GM23338 (cell line): Measurements from ENCODE around the gene MASP2. TPM values are rescaled to one million over a fixed set of nuclear protein-coding genes. Genes with fewer than 3 reads are reported as not detected.
A peak's percentile ranks its signal among the peaks of the same experiment; 100 is the strongest.

Experiments
- ATAC-seq: fragments of 200-7000 bp; cut with Tn5 transposase; 3 replicates; pipeline ENCODE4 v1.9.1; 2020
- DNase-seq: peaks from one replicate; pipeline ENCODE4 v3.0.0-alpha.2; 2015; ENCODE audit warnings: low spot score
- H2AFZ ChIP-seq: fragments of 200-600 bp; sonication (generic); 2 replicates; pipeline ENCODE4 v1.8.0; 2016; ENCODE audit warnings: antibody characterized with exemption, mild to moderate bottlenecking, moderate library complexity
- H3F3A ChIP-seq: fragments of 200-600 bp; sonication (generic); replicated peaks from 2 replicates; pipeline ENCODE4 v1.8.0; 2017; ENCODE audit warnings: antibody characterized with exemption, mixed run types, low read depth
- H3K27ac ChIP-seq: fragments of 200-600 bp; sonication (generic); 2 replicates; pipeline ENCODE4 v1.6.1; 2016; ENCODE audit warnings: low read depth
- H3K27me3 ChIP-seq: fragments of 200-600 bp; sonication (generic); 2 replicates; pipeline ENCODE4 v1.8.0; 2016; ENCODE audit warnings: mild to moderate bottlenecking, mixed run types, moderate library complexity; ENCODE audit not compliant: insufficient read depth
- H3K36me3 ChIP-seq: fragments of 200-600 bp; sonication (generic); 2 replicates; pipeline ENCODE4 v1.8.0; 2016; ENCODE audit warnings: mild to moderate bottlenecking; ENCODE audit not compliant: insufficient read depth
- H3K4me1 ChIP-seq: fragments of 200-600 bp; sonication (generic); 2 replicates; pipeline ENCODE4 v1.8.0; 2016; ENCODE audit warnings: mild to moderate bottlenecking, moderate library complexity; ENCODE audit not compliant: insufficient read depth
- H3K4me2 ChIP-seq: fragments of 200-600 bp; sonication (generic); 2 replicates; pipeline ENCODE4 v1.7.1; 2017; ENCODE audit warnings: mixed run types
- H3K4me3 ChIP-seq: fragments of 200-600 bp; sonication (generic); 2 replicates; pipeline ENCODE4 v1.6.1; 2016; ENCODE audit warnings: mixed run types
- H3K79me2 ChIP-seq: fragments of 200-600 bp; sonication (generic); replicated peaks from 2 replicates; pipeline ENCODE4 v1.8.0; 2017; ENCODE audit warnings: mild to moderate bottlenecking; ENCODE audit not compliant: insufficient read depth
- H3K9me2 ChIP-seq: fragments of 200-600 bp; sonication (generic); 2 replicates; pipeline ENCODE4 v1.8.0; 2017; ENCODE audit not compliant: insufficient read depth
- H4K20me1 ChIP-seq: fragments of 200-600 bp; sonication (generic); replicated peaks from 2 replicates; pipeline ENCODE4 v1.8.0; 2017; ENCODE audit warnings: mild to moderate bottlenecking; ENCODE audit not compliant: insufficient read depth
- H3K27ac Mint-ChIP-seq: 2 replicates; pipeline ENCODE4 v1.8.0; 2020; ENCODE audit warnings: inconsistent platforms, mild to moderate bottlenecking, moderate library complexity, mixed read lengths
- H3K27me3 Mint-ChIP-seq: 3 replicates; pipeline ENCODE4 v1.8.0; 2022; ENCODE audit warnings: low read depth, mild to moderate bottlenecking, moderate library complexity, mixed read lengths, inconsistent platforms; ENCODE audit not compliant: insufficient read depth, poor library complexity
- H3K36me3 Mint-ChIP-seq: 3 replicates; pipeline ENCODE4 v1.8.0; 2021; ENCODE audit warnings: low read depth, mild to moderate bottlenecking, inconsistent platforms, moderate library complexity, mixed read lengths
- H3K4me1 Mint-ChIP-seq: 3 replicates; pipeline ENCODE4 v1.8.0; 2020; ENCODE audit warnings: mild to moderate bottlenecking, inconsistent platforms, mixed read lengths
- H3K4me3 Mint-ChIP-seq: 3 replicates; pipeline ENCODE4 v1.8.0; 2021; ENCODE audit warnings: moderate library complexity, mild to moderate bottlenecking, inconsistent platforms, mixed read lengths
- H3K9me3 Mint-ChIP-seq: 3 replicates; pipeline ENCODE4 v1.8.0; 2020; ENCODE audit warnings: moderate library complexity, mild to moderate bottlenecking, inconsistent platforms, mixed read lengths
- CREB1 ChIP-seq: fragments of 250-450 bp; sonication (Bioruptor Pico); IDR thresholded peaks from 2 replicates; pipeline ENCODE4 v1.5.0; 2020; ENCODE audit warnings: low read depth, mild to moderate bottlenecking, moderate library complexity
- CTCF ChIP-seq, 2 experiments: fragments of 200-600 bp in 1 of 2; sonication (generic) in 1 of 2; conservative IDR thresholded peaks; 2 replicates each; pipeline versions ENCODE4 v1.5.1 to v1.6.1; 2016 to 2017; ENCODE audit warnings: antibody characterized with exemption in 2 of 2, low read depth in 2 of 2, mild to moderate bottlenecking in 2 of 2, moderate library complexity in 1 of 2
- JUNB ChIP-seq: IDR thresholded peaks from one replicate; pipeline ENCODE4 v1.6.1; 2016; ENCODE audit warnings: antibody characterized with exemption; ENCODE audit not compliant: unreplicated experiment
- REST ChIP-seq: IDR thresholded peaks from one replicate; pipeline ENCODE4 v1.6.1; 2018; ENCODE audit warnings: antibody characterized with exemption; ENCODE audit not compliant: unreplicated experiment
- ZNF114 ChIP-seq: fragments of 250-450 bp; sonication (Bioruptor Pico); IDR thresholded peaks from 2 replicates; pipeline ENCODE4 v1.5.0; 2020; ENCODE audit warnings: mild to moderate bottlenecking, moderate library complexity
- polyA plus RNA-seq: library from polyadenylated mRNA; unstranded; fragments of >200 nt; fragmentation: Nextera tagmentation; extraction: Ambion mirVana; gene quantifications from 2 replicates; pipeline ENCODE4 v1.2.1, GENCODE V29; 2016
- total RNA-seq: library from RNA; depleted of rRNA; stranded (reverse); fragments of >200 nt; shearing (Covaris generic); gene quantifications from 2 replicates; pipeline ENCODE4 v1.2.3, GENCODE V29; 2014

The MASP2 gene
- total and polyA plus RNA-seq, 2 experiments from 2014 or later: 0.71 to 1.5 TPM

DNA sequence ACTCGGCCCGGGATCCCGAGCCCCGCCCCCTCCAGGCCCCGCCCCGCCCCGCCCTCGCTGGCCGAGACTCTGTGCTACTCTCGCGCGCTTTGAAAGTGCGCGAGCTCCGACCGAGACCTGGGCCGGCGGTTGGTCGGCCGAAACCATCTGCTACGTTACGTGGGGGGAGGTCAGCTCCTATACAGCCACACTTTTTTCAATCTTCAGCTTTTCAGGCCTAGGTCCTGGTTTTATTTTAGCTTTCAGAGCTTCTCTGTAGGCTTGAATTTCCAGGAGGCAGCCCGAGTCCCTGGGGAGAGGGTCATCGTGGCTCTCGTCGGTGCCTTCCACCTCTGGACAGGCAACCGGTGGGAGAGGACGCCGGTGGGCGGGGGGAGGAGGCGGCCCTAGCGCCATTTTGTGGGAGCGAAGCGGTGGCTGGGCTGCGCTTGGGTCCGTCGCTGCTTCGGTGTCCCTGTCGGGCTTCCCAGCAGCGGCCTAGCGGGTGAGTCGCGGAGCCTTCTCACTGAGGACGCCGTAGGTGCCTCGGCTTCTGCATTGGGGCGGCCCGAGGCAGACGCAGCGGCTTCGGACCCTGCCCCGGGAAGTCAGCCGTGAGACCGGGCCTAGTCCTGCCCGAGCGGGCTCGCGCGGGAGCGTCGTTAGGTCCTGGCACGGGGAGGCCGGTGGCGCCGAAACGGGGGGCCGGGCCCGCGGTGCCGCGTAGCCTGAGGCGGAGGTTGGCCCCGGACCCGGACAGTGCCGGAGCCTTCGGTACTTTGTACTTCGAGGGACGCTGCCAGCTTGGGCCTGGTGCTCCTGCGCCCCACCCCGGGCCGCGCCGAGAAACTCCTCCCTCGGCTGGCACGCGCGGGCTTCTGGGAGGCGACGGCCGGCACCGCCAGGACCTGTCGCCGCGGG is 34.5 kb downstream of the MASP2 start, which contains the start of gene TARDBP (continued):
- TF ChIP-seq CREB1 (CRISPR knock-in tag) (peak; percentile 56), REST (no peak)

DNA sequence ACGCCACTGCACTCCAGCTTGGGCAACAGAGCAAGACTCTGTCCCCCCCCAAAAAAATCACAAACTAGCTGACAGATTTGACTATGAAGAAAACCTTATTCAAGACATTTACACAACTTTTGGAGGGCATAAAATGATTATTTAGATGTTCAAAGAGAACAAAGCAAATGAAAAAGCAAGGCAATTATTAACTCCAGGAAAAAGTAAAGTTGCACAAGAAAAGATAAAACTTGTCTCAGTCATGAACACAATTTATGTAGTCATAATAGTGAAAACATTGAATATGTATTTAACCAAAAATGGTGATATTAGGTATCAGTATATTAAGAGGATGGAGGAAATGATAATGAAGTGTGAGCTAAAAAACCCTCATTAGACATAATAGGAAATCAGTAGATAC is 46.5 kb downstream of the MASP2 start:
- Mint-ChIP-seq H3K4me1 (no peaks in the 10 kb centered on the region), H3K27me3 (peaks cover 3% of the 10 kb centered on the region), H3K36me3 (no peaks in the 10 kb centered on the region), H3K9me3 (peaks cover 13% of the 10 kb centered on the region; the same call in 2 of the 3 replicates), H3K27ac (no peak overlapping the region), H3K4me3 (no peak overlapping the region)
- no peak overlapping the region for H3K27ac ChIP-seq
- H4K20me1 ChIP-seq: no peaks in the 10 kb centered on the region
- no peaks in the 10 kb centered on the region for H3K4me1 ChIP-seq
- no peak overlapping the region for H3K4me3 ChIP-seq
- H3F3A ChIP-seq: no peaks in the 10 kb centered on the region
- no peak overlapping the region for H3K4me2 ChIP-seq
- TF ChIP-seq JUNB: no peak
- TF ChIP-seq ZNF114 (CRISPR knock-in tag): no peak
- TF ChIP-seq CTCF (conservative IDR thresholded peaks at IDR 0.05; ENCODE audit: low read depth in 2 of 2): no peak
- TF ChIP-seq CREB1 (CRISPR knock-in tag): no peak
- H2AFZ ChIP-seq: no peak overlapping the region
- no peaks in the 10 kb centered on the region for H3K27me3 ChIP-seq
- H3K79me2 ChIP-seq: no peaks in the 10 kb centered on the region
- ATAC-seq: no peak
- no peaks in the 10 kb centered on the region for H3K9me2 ChIP-seq
- no peaks in the 10 kb centered on the region for H3K36me3 ChIP-seq
- no peak for DNase-seq

DNA sequence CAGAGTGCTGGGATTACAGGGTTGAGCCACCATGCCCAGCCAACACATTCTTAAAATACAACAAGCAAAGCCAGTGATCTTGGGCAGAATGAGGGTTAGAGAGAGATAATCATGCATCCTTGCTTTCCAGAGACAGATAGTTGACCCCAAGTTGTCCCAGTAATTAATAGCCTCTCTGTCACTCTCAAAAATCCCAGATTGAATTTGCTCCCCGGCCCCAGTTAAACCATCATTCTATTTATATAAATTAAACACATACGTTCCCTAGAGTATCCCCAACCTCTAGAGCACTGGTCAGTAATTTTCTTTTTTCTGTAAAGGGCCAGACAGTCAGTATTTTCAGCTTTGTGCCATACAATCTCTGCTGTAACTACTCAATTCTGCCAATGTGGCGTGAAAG is 50.9 kb downstream of the MASP2 start:
- H2AFZ ChIP-seq: no peak overlapping the region
- Mint-ChIP-seq H3K4me3 (no peak overlapping the region), H3K36me3 (no peaks in the 10 kb centered on the region), H3K27ac (no peak overlapping the region), H3K27me3 (no peaks in the 10 kb centered on the region), H3K4me1 (no peaks in the 10 kb centered on the region), H3K9me3 (peaks cover 13% of the 10 kb centered on the region; the same call in 2 of the 3 replicates)
- no peak for DNase-seq
- H3K4me2 ChIP-seq: no peak overlapping the region
- H3K4me1 ChIP-seq: no peaks in the 10 kb centered on the region
- no peak for ATAC-seq
- H3K36me3 ChIP-seq: no peaks in the 10 kb centered on the region
- no peak overlapping the region for H3K27ac ChIP-seq
- no peak overlapping the region for H3K4me3 ChIP-seq
- no peaks in the 10 kb centered on the region for H3K27me3 ChIP-seq
- no peaks in the 10 kb centered on the region for H3K9me2 ChIP-seq
- H4K20me1 ChIP-seq: no peaks in the 10 kb centered on the region
- H3F3A ChIP-seq: no peaks in the 10 kb centered on the region
- H3K79me2 ChIP-seq: no peaks in the 10 kb centered on the region
- no peak for TF ChIP-seq ZNF114 (CRISPR knock-in tag)
- no peak for TF ChIP-seq REST
